ENCODE results near the gene DEPP1.

DEPP1 gene

GRCh38 chr10:44978570-44979280, at the start of gene DEPP1:
Gene DEPP1 (minus strand): TSS chr10:44978809. CDS start chr10:44978030, 779 bp downstream.
- TF ChIP-seq ZBTB7A (IDR thresholded peaks at IDR 0.05; ENCODE audit: low read depth) = no peak
- no peak for TF ChIP-seq MAX (IDR thresholded peaks at IDR 0.05)
- no peak; the same call in 1 of the 2 replicates for TF ChIP-seq TAF1 (IDR thresholded peaks at IDR 0.05; ENCODE audit: low read depth)
- no peak for TF ChIP-seq YY1 (IDR thresholded peaks at IDR 0.05; ENCODE audit: low read depth)
- peak; percentile 34; the same call in 1 of the 2 replicates for TF ChIP-seq EP300 (IDR thresholded peaks at IDR 0.05; ENCODE audit: borderline replicate concordance)
- peak; percentile 53 for TF ChIP-seq USF1 (IDR thresholded peaks at IDR 0.05)
- no peak for TF ChIP-seq CREB1 (IDR thresholded peaks at IDR 0.05; ENCODE audit: low read depth)
- peak; percentile 58 for TF ChIP-seq NFIC (IDR thresholded peaks at IDR 0.05)
- peak; percentile 75 for TF ChIP-seq TCF12 (IDR thresholded peaks at IDR 0.05; ENCODE audit: low read depth)

GRCh38 chr10:45023426-45023825, 44.8 kb upstream of the DEPP1 start:
- TF ChIP-seq EGR1 (IDR thresholded peaks at IDR 0.05) (no peak), CEBPB (IDR thresholded peaks at IDR 0.05) (no peak), CREB1 (IDR thresholded peaks at IDR 0.05; ENCODE audit: low read depth) (no peak), YY1 (IDR thresholded peaks at IDR 0.05; ENCODE audit: low read depth) (no peak)

- TF ChIP-seq EP300 (IDR thresholded peaks at IDR 0.05; ENCODE audit: borderline replicate concordance) = no peak
- TF ChIP-seq NFIC (IDR thresholded peaks at IDR 0.05) = no peak
- TF ChIP-seq ZBTB7A (IDR thresholded peaks at IDR 0.05; ENCODE audit: low read depth) = no peak
- TF ChIP-seq MAX (IDR thresholded peaks at IDR 0.05) = no peak
- TF ChIP-seq TCF12 (IDR thresholded peaks at IDR 0.05; ENCODE audit: low read depth) = no peak
- TF ChIP-seq TAF1 (IDR thresholded peaks at IDR 0.05; ENCODE audit: low read depth) = no peak
- TF ChIP-seq RAD21 (IDR thresholded peaks at IDR 0.05; ENCODE audit: low read depth) = no peak
- TF ChIP-seq CREB1 (IDR thresholded peaks at IDR 0.05; ENCODE audit: low read depth) = no peak
- no peak for TF ChIP-seq CEBPB (IDR thresholded peaks at IDR 0.05)
- no peak for TF ChIP-seq FOXM1 (IDR thresholded peaks at IDR 0.05; ENCODE audit: borderline replicate concordance, low read depth)
- TF ChIP-seq EGR1 (IDR thresholded peaks at IDR 0.05) = no peak
- no peak for TF ChIP-seq YY1 (IDR thresholded peaks at IDR 0.05; ENCODE audit: low read depth)
- TF ChIP-seq REST (IDR thresholded peaks at IDR 0.05; ENCODE audit: low read depth) = no peak
- no peak for TF ChIP-seq TEAD4 (IDR thresholded peaks at IDR 0.05)
- no peak for TF ChIP-seq USF1 (IDR thresholded peaks at IDR 0.05)
Observed at GRCh38 chr10:45015590-45015989, 37.0 kb upstream of the DEPP1 start.

- TF ChIP-seq RAD21 (IDR thresholded peaks at IDR 0.05; ENCODE audit: low read depth) (peak; percentile 82), CREB1 (IDR thresholded peaks at IDR 0.05; ENCODE audit: low read depth) (no peak), TAF1 (IDR thresholded peaks at IDR 0.05; ENCODE audit: low read depth) (no peak), EGR1 (IDR thresholded peaks at IDR 0.05) (no peak), REST (IDR thresholded peaks at IDR 0.05; ENCODE audit: low read depth) (no peak), FOXM1 (IDR thresholded peaks at IDR 0.05; ENCODE audit: borderline replicate concordance, low read depth) (no peak), YY1 (IDR thresholded peaks at IDR 0.05; ENCODE audit: low read depth) (no peak), USF1 (IDR thresholded peaks at IDR 0.05) (no peak), CEBPB (IDR thresholded peaks at IDR 0.05) (0 out of 2 replicates have a peak, but pooled peaks have one; percentile 27), MAX (IDR thresholded peaks at IDR 0.05) (no peak), NFIC (IDR thresholded peaks at IDR 0.05) (no peak), TEAD4 (IDR thresholded peaks at IDR 0.05) (peak; percentile 39)
Observed at GRCh38 chr10:45008524-45009161, 30.0 kb upstream of the DEPP1 start.
